Activated CD8-positive, alpha-beta memory T cell treated with anti-CD3 and anti-CD28 coated beads for 48 hours (primary cell): Measurements from ENCODE around the gene IFT27.

Experiments
- DNase-seq, 3 experiments: peaks; one replicate each; pipeline ENCODE4 v3.0.0-alpha.2; 2020; ENCODE audit warnings: low read depth in 2 of 3, low spot score in 2 of 3

Gene IFT27

DNA sequence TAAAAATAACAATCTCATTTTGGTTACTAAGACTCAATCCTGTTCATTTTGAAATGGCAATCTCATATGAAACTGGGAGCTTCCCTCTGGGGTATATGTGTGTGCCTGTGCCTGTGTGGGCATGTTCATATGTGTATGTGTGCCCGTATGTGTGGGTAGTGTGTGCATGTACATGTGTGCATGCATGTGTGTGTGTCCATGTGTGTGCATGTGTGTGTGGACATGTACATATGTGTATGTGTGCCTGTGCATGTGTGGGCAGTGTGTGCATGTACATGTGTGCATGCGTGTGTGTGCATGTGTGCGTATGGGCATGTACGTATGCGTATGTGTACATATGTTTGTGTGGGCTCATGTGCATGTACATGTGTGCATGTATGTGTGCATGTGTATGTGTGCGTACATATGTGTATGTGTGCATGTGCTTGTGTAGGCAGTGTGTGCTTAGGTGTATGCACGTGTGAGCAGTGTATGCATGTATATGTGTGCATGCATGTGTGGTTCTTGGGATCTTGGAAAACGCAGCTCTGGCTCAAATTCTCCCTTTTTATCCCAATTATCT, 47.9 kb downstream of the IFT27 start:
- no peak for DNase-seq

DNA sequence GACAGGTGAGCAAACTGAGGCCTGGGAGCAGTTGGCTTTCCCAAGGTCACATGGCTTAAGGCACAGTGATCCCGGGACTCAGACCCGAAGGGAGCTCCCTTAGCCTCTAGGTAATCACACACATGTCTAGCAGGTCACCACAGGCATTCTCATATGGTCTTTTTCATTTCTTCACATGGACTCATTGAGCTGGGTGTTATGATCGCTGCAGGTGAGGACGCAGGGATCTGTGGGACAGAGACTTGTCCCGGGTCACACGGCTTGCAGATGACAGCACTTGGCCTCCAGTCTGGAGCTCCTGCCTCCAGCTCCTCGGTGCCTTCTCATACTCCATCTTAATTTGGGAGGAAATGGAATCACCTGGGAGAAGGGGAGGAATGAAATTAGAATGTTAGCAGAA, 48.8 kb downstream of the IFT27 start:
- DNase-seq: no peak

DNA sequence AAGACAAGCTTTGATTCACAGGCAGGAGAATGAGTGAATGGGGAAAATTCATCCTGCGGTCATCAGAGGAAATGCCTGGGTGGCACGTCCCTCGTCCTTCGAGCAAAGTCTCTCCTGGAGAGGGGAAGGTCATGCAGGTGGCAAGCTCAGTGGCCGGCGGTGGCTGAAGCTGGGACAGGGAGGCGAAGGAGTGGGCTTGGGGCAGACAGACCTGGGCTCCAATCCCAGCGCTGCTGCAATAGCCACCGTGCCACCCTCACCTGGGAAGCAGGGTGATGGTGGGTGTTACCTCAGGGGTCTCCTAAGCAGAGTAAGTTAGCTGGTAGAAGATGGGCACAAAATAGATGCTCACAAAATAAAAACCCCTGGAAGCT, 49.9 kb downstream of the IFT27 start:
- DNase-seq: no peak

DNA sequence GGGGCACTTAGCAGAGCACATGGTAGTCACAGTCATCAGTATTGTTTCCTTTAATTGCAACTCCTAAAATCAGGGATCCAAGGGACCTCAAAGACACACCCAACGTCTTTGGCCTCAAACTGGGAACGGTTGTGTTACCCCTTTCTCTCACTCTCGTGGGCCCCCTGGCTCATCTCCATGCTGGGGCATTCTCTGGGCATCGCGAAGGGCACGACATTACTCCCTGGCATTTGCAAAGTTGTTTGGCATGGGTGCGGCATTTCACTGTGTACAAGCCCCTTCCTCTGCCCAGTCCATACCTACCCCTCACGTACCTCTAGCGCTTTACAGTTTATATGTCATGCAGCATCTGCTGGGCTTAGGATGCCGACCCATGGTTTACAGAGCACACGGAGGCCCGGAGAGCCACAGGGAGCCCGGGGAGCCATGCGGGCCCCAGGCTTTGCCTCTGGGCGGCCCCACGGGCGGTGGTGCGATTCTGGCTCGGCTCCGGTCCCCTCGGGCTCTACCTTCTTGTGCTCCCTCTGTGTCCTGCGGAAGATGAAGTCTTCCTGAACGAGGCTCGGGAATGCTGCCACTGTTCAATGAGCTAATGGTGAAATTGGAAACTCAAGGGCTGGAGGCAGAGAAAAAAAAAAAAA, 50.4 kb downstream of the IFT27 start:
- no peak for DNase-seq

DNA sequence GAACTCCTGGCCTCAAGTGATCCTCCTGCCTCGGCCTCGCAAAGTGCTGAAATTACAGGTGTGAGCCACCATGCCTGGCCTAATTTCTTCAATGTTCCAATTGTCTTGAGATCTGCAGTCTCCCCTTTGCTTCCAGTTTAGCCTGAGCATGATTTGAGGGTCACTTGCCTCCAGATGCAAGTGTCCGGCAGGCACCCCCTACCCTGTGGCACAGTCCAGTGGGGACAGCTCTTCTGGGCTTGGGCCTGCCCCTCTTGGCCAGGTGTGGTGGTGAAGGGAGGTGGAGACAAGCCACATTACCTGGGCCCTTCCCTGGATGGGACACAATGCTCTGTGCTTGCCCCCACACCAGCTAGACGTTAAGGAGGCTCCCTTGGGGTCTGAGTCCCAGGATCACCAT, 51.1 kb downstream of the IFT27 start:
- DNase-seq: no peak

DNA sequence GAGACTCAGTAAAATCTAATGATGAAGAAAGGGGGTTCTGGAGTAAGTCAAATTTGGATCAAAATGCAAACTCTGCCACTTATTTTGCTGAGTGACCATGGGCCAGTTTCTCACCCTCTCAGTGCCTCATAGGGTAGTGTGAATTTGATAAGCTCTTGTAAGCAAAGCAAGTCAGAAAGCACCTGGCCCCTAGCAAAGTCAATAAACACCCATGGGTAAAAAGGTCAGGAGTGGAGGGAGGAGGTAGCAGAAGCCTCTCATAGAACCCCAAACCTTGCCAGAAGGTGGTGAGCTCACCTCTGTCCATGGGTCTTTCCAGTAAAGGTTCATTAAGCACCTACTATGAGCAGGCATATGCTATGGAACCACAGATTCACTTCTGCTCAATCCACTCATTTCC, 53.9 kb downstream of the IFT27 start:
- no peak for DNase-seq

DNA sequence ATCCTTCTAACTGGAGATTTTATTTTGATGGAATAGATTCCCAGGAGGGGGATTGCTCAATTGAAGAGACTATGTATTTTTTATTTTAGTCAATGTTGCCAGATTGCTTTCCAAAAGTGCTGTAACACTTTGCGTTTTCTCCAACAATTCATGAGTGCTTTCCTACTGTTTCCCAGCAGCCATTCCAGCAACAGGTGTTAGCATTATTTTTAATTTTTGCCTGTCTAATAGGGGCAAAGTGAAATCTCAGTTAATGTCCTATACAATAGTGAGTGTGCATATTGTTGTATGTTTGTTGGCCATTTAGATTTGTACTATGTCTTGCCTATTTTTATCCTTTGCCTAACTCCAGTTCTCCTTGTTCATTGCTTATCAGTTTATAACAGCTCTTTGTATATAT, 60.3 kb downstream of the IFT27 start:
- no peak for DNase-seq

DNA sequence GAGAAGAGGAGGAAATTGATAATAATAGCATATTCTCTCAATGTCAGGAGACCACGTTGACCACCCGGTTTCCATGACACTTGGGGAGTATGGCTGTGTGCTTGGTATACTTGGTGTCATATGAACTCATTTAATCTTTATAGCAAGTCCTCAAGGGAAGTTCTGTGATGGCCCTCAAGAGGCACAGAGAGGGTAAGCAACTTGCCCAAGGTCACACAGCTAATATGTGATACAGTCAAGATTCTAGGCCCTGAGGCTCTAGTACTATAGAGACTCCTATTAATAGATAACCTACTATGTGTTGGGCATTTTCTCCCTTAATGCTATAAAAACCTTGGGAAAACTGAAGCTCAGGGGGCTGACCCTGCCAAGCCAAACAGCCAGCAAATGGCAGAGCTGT, 61.8 kb downstream of the IFT27 start:
- DNase-seq: no peak

DNA sequence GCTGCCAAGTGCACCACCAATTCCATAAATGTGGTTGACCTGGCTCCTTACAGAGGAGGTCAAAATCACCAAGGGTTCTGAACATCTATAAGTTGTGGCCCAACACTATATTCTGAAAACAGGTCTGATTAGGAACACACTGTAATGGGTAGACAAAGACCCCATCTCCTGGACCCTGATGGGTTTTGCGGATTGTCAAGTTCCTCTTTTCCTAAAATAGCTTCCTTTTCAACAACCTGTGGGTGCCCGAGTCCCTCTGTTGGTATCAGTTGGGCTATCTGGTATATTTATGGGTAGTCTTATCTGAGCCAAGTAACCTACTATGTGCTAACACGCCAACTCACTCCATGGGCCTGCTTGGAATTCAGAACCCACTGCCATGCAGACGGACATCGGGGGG, 62.5 kb downstream of the IFT27 start:
- no peak for DNase-seq
